K562 (cell line): ENCODE data around the gene TMEM88. TPM values are rescaled to one million over a fixed set of nuclear protein-coding genes. Genes with fewer than 3 reads are reported as not detected.
A peak's percentile ranks its signal among the peaks of the same experiment; 100 is the strongest.

Experiments used
- ADNP ChIP-seq: fragments of 200-800 bp; sonication (Bioruptor generic); IDR thresholded peaks from 2 replicates; pipeline ENCODE4 v1.6.1; 2016; ENCODE audit warnings: missing genetic modification characterization, missing compliant biosample characterization
- BCOR ChIP-seq: fragments of 450-650 bp; IDR thresholded peaks from 2 replicates; pipeline ENCODE4 v1.6.1; 2016
- CREBBP ChIP-seq: IDR thresholded peaks from one replicate; pipeline ENCODE4 v1.6.1; 2012; ENCODE audit warnings: low read depth, mild to moderate bottlenecking, control low read depth, inconsistent platforms, low read length
- ELF2 ChIP-seq: fragments of 250-450 bp; sonication (Bioruptor Pico); IDR thresholded peaks from 2 replicates; pipeline ENCODE4 v1.5.0; 2021; ENCODE audit warnings: mild to moderate bottlenecking
- EZH2 ChIP-seq: IDR thresholded peaks from 2 replicates; pipeline ENCODE4 v1.6.1; 2012; ENCODE audit warnings: low read depth, mild to moderate bottlenecking, inconsistent platforms, low read length, borderline replicate concordance
- HDAC8 ChIP-seq: fragments of 450-650 bp; IDR thresholded peaks from 2 replicates; pipeline ENCODE4 v1.6.1; 2016; ENCODE audit warnings: mild to moderate bottlenecking, missing genetic modification characterization, moderate library complexity, missing compliant biosample characterization
- HMG20A ChIP-seq: fragments of 450-650 bp; formaldehyde crosslinking; conservative IDR thresholded peaks from 2 replicates; pipeline ENCODE4 v1.4.0; 2020; ENCODE audit warnings: mild to moderate bottlenecking, mixed read lengths
- KAT2B ChIP-seq: IDR thresholded peaks from one replicate; pipeline ENCODE4 v1.6.1; 2012; ENCODE audit warnings: low read depth, mild to moderate bottlenecking, control low read depth, inconsistent platforms, low read length, moderate library complexity
- KLF1 ChIP-seq: fragments of 450-650 bp; IDR thresholded peaks from 2 replicates; pipeline ENCODE4 v1.6.1; 2016; ENCODE audit warnings: missing genetic modification characterization, missing compliant biosample characterization
- MECOM ChIP-seq: fragments of 250-450 bp; sonication (Bioruptor Pico); IDR thresholded peaks from 2 replicates; pipeline ENCODE4 v1.8.0; 2022; ENCODE audit warnings: inconsistent platforms
- MEIS2 ChIP-seq: fragments of 450-650 bp; IDR thresholded peaks from 2 replicates; pipeline ENCODE4 v1.6.1; 2014; ENCODE audit warnings: mild to moderate bottlenecking; ENCODE audit not compliant: partially characterized antibody
- MTA1 ChIP-seq: fragments of 450-650 bp; IDR thresholded peaks from 2 replicates; pipeline ENCODE4 v1.6.1; 2017; ENCODE audit warnings: borderline replicate concordance
- MYNN ChIP-seq, 2 experiments: sonication (generic); formaldehyde crosslinking in 1 of 2; IDR thresholded peaks; 2 replicates each; pipeline versions ENCODE4 v1.5.0 to v1.6.1; 2016 to 2020; ENCODE audit warnings: antibody characterized with exemption in 1 of 2, missing genetic modification reagents in 1 of 2
- POLR2A ChIP-seq: fragments of 450-650 bp; conservative IDR thresholded peaks from 2 replicates; pipeline ENCODE4 v1.6.1; 2016
- RBM34 ChIP-seq: fragments of 200-400 bp; formaldehyde crosslinking; IDR thresholded peaks from 2 replicates; pipeline ENCODE4 v1.6.1; 2018; ENCODE audit warnings: low read length, borderline replicate concordance; ENCODE audit not compliant: insufficient read depth
- SMARCA5 ChIP-seq: fragments of 450-650 bp; IDR thresholded peaks from 2 replicates; pipeline ENCODE4 v1.6.1; 2016
- SMARCB1 ChIP-seq: IDR thresholded peaks from 2 replicates; pipeline ENCODE4 v1.6.1; 2011; ENCODE audit warnings: improper control_type of control experiment, low read depth; ENCODE audit not compliant: insufficient read length
- SP2 ChIP-seq: IDR thresholded peaks from 2 replicates; pipeline ENCODE4 v1.6.1; 2011; ENCODE audit warnings: mild to moderate bottlenecking, low read depth, low read length, moderate library complexity; ENCODE audit not compliant: poor library complexity, severe bottlenecking; ENCODE audit errors: extremely low read depth
- ZFP36 ChIP-seq: fragments of 150-350 bp; IDR thresholded peaks from 2 replicates; pipeline ENCODE4 v1.6.1; 2018; ENCODE audit warnings: low read length, low read depth; ENCODE audit not compliant: partially characterized antibody
- ZNF239 ChIP-seq: fragments of 250-450 bp; sonication (Bioruptor Pico); IDR thresholded peaks from 2 replicates; pipeline ENCODE4 v1.4.0; 2020; ENCODE audit warnings: mild to moderate bottlenecking
- ZNF324 ChIP-seq: fragments of 250-450 bp; sonication (Bioruptor Pico); IDR thresholded peaks from 2 replicates; pipeline ENCODE4 v1.4.0; 2020; ENCODE audit warnings: mild to moderate bottlenecking
- ZNF778 ChIP-seq: fragments of 450-650 bp; formaldehyde crosslinking; IDR thresholded peaks from 2 replicates; pipeline ENCODE4 v1.4.0; 2020; ENCODE audit warnings: mild to moderate bottlenecking, moderate library complexity
- polyA plus RNA-seq, 8 experiments: library from polyadenylated mRNA; depleted of rRNA in 4 of 8; stranded (reverse) in 5 of 8; unstranded in 3 of 8; fragments of >200 nt; fragmentation: Nextera tagmentation in 2 of 8; fragmentation: Illumina TruSeq in 1 of 8; extraction: Ambion mirVana in 2 of 8; extraction: Trizol in 1 of 8; gene quantifications; 2 replicates each; pipeline versions ENCODE4 v1.2.1 to v1.2.3, GENCODE V29; 2011 to 2014; ENCODE audit warnings: inconsistent platforms in 1 of 8, missing spikeins in 1 of 8
- total RNA-seq, 7 experiments: library from RNA; depleted of rRNA in 6 of 7; stranded (reverse); fragments of >200 nt in 6 of 7; fragmentation: Illumina TruSeq in 2 of 7; extraction: Trizol in 2 of 7; gene quantifications; 2 replicates each; pipeline versions ENCODE4 v1.2.1 to v1.2.3, GENCODE V29; 2011 to 2021; ENCODE audit warnings: low replicate concordance in 1 of 7
- TF ChIP-seq, protein P1 (sequence below): fragments of 250-450 bp; sonication (Bioruptor Pico); IDR thresholded peaks from 2 replicates; pipeline ENCODE4 v1.8.0; 2021; ENCODE audit warnings: moderate library complexity, mild to moderate bottlenecking, inconsistent platforms
- TF ChIP-seq, protein P2 (sequence below): sonication (generic); formaldehyde crosslinking; IDR thresholded peaks from 2 replicates; pipeline ENCODE4 v1.8.0; 2022; ENCODE audit warnings: missing genetic modification reagents, mild to moderate bottlenecking, borderline replicate concordance
- TF ChIP-seq, protein P3 (sequence below): sonication (generic); formaldehyde crosslinking; IDR thresholded peaks from 2 replicates; pipeline ENCODE4 v1.4.0; 2020; ENCODE audit warnings: mild to moderate bottlenecking, missing genetic modification reagents
- TF ChIP-seq, protein P4 (sequence below): fragments of 250-450 bp; sonication (Bioruptor Pico); IDR thresholded peaks from 2 replicates; pipeline ENCODE4 v1.5.0; 2021

The TMEM88 gene
- total and polyA plus RNA-seq, 9 of the 15 experiments (the other 6 are each of a cell fraction or from before 2014, with no cell fraction given), result 0.10 to 1.4 (median 0.36) TPM; not detected in 3

DNA sequence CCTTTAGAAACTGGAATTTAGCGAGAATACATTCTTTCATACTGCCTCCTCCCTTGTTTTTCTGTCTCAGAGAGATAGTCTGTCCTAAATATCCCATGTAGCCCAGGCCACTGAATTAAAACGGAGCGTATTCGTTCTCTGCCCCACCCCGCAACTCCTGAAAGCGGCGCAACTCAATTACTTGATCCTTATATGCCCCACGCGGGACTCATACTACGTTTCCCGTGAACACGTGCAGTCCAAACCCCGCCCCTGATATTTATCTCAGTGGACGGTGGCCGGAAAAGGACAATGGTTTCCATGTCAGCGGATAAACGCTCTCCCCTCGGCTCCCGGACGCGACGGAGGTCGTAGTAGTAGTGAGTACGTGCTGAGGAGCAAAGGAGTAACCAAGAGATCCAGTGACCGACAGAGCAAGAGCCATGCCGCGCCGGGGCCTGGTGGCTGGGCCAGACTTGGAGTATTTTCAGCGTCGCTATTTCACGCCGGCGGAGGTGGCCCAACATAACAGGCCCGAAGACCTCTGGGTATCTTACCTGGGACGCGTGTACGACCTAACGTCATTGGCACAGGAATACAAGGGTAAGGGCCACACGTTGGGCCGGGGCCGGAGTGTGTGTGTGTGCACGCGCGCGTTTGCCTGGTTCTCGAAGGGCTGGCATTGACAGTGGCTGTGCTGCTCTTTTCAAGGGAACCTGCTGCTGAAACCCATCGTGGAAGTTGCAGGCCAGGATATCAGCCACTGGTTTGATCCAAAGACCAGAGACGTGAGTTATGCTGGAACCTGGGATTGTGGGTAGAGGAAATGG, 3.1 kb downstream of the TMEM88 start, which contains the start of gene CYB5D1 (continued):
- no peak for TF ChIP-seq SMARCB1
- no peak for TF ChIP-seq KLF1 (tag)
- no peak for TF ChIP-seq ELF2
- peak; percentile 44; the same call in 1 of the 2 replicates for TF ChIP-seq MYNN (IDR thresholded peaks at IDR 0.05)
- TF ChIP-seq MYNN (CRISPR knock-in tag; IDR thresholded peaks at IDR 0.05), result no peak
- no peak for TF ChIP-seq HDAC8 (tag)
- TF ChIP-seq EZH2, result no peak
- TF ChIP-seq MEIS2, result no peak
- no peak for TF ChIP-seq KAT2B
- TF ChIP-seq CREBBP, result no peak
- TF ChIP-seq SP2, result no peak
- TF ChIP-seq, protein P1, sequence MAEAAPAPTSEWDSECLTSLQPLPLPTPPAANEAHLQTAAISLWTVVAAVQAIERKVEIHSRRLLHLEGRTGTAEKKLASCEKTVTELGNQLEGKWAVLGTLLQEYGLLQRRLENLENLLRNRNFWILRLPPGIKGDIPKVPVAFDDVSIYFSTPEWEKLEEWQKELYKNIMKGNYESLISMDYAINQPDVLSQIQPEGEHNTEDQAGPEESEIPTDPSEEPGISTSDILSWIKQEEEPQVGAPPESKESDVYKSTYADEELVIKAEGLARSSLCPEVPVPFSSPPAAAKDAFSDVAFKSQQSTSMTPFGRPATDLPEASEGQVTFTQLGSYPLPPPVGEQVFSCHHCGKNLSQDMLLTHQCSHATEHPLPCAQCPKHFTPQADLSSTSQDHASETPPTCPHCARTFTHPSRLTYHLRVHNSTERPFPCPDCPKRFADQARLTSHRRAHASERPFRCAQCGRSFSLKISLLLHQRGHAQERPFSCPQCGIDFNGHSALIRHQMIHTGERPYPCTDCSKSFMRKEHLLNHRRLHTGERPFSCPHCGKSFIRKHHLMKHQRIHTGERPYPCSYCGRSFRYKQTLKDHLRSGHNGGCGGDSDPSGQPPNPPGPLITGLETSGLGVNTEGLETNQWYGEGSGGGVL (CRISPR knock-in tag), result no peak
- no peak for TF ChIP-seq MECOM (CRISPR knock-in tag)
- no peak for TF ChIP-seq ADNP
- TF ChIP-seq BCOR, result no peak
- TF ChIP-seq SMARCA5, result no peak
- no peak for TF ChIP-seq ZNF778
- TF ChIP-seq ZFP36, result no peak
- TF ChIP-seq, protein P2, sequence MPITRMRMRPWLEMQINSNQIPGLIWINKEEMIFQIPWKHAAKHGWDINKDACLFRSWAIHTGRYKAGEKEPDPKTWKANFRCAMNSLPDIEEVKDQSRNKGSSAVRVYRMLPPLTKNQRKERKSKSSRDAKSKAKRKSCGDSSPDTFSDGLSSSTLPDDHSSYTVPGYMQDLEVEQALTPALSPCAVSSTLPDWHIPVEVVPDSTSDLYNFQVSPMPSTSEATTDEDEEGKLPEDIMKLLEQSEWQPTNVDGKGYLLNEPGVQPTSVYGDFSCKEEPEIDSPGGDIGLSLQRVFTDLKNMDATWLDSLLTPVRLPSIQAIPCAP, result no peak
- TF ChIP-seq, protein P3, sequence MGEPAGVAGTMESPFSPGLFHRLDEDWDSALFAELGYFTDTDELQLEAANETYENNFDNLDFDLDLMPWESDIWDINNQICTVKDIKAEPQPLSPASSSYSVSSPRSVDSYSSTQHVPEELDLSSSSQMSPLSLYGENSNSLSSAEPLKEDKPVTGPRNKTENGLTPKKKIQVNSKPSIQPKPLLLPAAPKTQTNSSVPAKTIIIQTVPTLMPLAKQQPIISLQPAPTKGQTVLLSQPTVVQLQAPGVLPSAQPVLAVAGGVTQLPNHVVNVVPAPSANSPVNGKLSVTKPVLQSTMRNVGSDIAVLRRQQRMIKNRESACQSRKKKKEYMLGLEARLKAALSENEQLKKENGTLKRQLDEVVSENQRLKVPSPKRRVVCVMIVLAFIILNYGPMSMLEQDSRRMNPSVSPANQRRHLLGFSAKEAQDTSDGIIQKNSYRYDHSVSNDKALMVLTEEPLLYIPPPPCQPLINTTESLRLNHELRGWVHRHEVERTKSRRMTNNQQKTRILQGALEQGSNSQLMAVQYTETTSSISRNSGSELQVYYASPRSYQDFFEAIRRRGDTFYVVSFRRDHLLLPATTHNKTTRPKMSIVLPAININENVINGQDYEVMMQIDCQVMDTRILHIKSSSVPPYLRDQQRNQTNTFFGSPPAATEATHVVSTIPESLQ (CRISPR knock-in tag), result no peak; the same call in 1 of the 2 replicates
- TF ChIP-seq, protein P4, sequence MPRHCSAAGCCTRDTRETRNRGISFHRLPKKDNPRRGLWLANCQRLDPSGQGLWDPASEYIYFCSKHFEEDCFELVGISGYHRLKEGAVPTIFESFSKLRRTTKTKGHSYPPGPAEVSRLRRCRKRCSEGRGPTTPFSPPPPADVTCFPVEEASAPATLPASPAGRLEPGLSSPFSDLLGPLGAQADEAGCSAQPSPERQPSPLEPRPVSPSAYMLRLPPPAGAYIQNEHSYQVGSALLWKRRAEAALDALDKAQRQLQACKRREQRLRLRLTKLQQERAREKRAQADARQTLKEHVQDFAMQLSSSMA, result no peak
- TF ChIP-seq HMG20A (CRISPR knock-in tag), result no peak
- TF ChIP-seq POLR2A, result peak; percentile 80
- TF ChIP-seq MTA1, result no peak
- no peak for TF ChIP-seq ZNF324 (CRISPR knock-in tag)
- no peak for TF ChIP-seq RBM34
- no peak for TF ChIP-seq ZNF239 (CRISPR knock-in tag)
